HEK293T (cell line): Measurements from ENCODE around the gene SLC13A3.

Experiments used
- CTCF ChIA-PET: fragments of 350-600 bp; formaldehyde crosslinking; extraction: SDS; loops from one replicate; lab custom pipeline; 2021; ENCODE audit warnings: antibody characterized with exemption, inconsistent platforms; lab: Yijun Ruan, JAX
- POLR2A ChIA-PET: fragments of 350-600 bp; formaldehyde crosslinking; extraction: SDS; loops from one replicate; lab custom pipeline; 2020; ENCODE audit warnings: antibody characterized with exemption, inconsistent platforms; lab: Yijun Ruan, JAX
- DNase-seq: peaks from one replicate; pipeline ENCODE4 v3.0.0; 2012; ENCODE audit warnings: mixed read lengths; ENCODE audit errors: extremely low spot score
- ARNT ChIP-seq: fragments of 450-650 bp; IDR thresholded peaks from 2 replicates; pipeline ENCODE4 v1.6.1; 2017; ENCODE audit warnings: mild to moderate bottlenecking
- BHLHE40 ChIP-seq: fragments of 450-650 bp; IDR thresholded peaks from 2 replicates; pipeline ENCODE4 v1.6.1; 2016; ENCODE audit warnings: mild to moderate bottlenecking, moderate library complexity, borderline replicate concordance
- CTBP1 ChIP-seq: fragments of 450-650 bp; IDR thresholded peaks from 2 replicates; pipeline ENCODE4 v1.6.1; 2016; ENCODE audit warnings: borderline replicate concordance
- ELF4 ChIP-seq: fragments of 450-650 bp; IDR thresholded peaks from 2 replicates; pipeline ENCODE4 v1.6.1; 2017; ENCODE audit warnings: antibody characterized with exemption
- FOXA1 ChIP-seq: fragments of 450-650 bp; IDR thresholded peaks from 2 replicates; pipeline ENCODE4 v1.6.1; 2016; ENCODE audit warnings: mild to moderate bottlenecking
- FOXK2 ChIP-seq: fragments of 450-650 bp; IDR thresholded peaks from 2 replicates; pipeline ENCODE4 v1.6.1; 2016; ENCODE audit warnings: mild to moderate bottlenecking
- FOXM1 ChIP-seq: fragments of 450-650 bp; IDR thresholded peaks from 2 replicates; pipeline ENCODE4 v1.6.1; 2017; ENCODE audit warnings: mild to moderate bottlenecking, borderline replicate concordance
- HDGF ChIP-seq: fragments of 450-650 bp; IDR thresholded peaks from 2 replicates; pipeline ENCODE4 v1.6.1; 2017; ENCODE audit warnings: antibody characterized with exemption, borderline replicate concordance
- L3MBTL2 ChIP-seq: fragments of 450-650 bp; conservative IDR thresholded peaks from 2 replicates; pipeline ENCODE4 v1.6.1; 2016; ENCODE audit warnings: mild to moderate bottlenecking
- LEF1 ChIP-seq: fragments of 450-650 bp; IDR thresholded peaks from 2 replicates; pipeline ENCODE4 v1.6.1; 2017; ENCODE audit warnings: mild to moderate bottlenecking, borderline replicate concordance
- NFRKB ChIP-seq: fragments of 450-650 bp; IDR thresholded peaks from 2 replicates; pipeline ENCODE4 v1.6.1; 2016; ENCODE audit warnings: mild to moderate bottlenecking, moderate library complexity
- PKNOX1 ChIP-seq: fragments of 450-650 bp; IDR thresholded peaks from 2 replicates; pipeline ENCODE4 v1.6.1; 2016
- SP1 ChIP-seq: fragments of 450-650 bp; IDR thresholded peaks from 2 replicates; pipeline ENCODE4 v1.6.1; 2017
- SUZ12 ChIP-seq: fragments of 450-650 bp; IDR thresholded peaks from 2 replicates; pipeline ENCODE4 v1.6.1; 2016; ENCODE audit warnings: mild to moderate bottlenecking
- TARDBP ChIP-seq: fragments of 450-650 bp; IDR thresholded peaks from 2 replicates; pipeline ENCODE4 v1.6.1; 2016
- ZNF384 ChIP-seq: fragments of 450-650 bp; IDR thresholded peaks from 2 replicates; pipeline ENCODE4 v1.6.1; 2016

The SLC13A3 gene

GRCh38 chr20:46595933-46596332 lies 55.3 kb downstream of the SLC13A3 start:
- CTCF ChIA-PET: no interaction called here
- POLR2A ChIA-PET: no interaction called here
- no peak for DNase-seq
- TF ChIP-seq SUZ12: no peak
- TF ChIP-seq PKNOX1: no peak
- no peak for TF ChIP-seq HDGF
- TF ChIP-seq FOXK2: no peak
- no peak for TF ChIP-seq LEF1
- TF ChIP-seq ARNT: no peak
- no peak for TF ChIP-seq ELF4
- TF ChIP-seq SP1: no peak
- TF ChIP-seq ZNF384: no peak
- TF ChIP-seq L3MBTL2: no peak
- no peak for TF ChIP-seq FOXA1
- no peak for TF ChIP-seq TARDBP
- no peak for TF ChIP-seq BHLHE40
- TF ChIP-seq NFRKB: no peak
- TF ChIP-seq FOXM1: no peak
- no peak for TF ChIP-seq CTBP1

GRCh38 chr20:46594725-46595124 lies 56.5 kb downstream of the SLC13A3 start:
- ChIA-PET CTCF (no interaction called here), POLR2A (no interaction called here)
- no peak for TF ChIP-seq BHLHE40
- TF ChIP-seq FOXA1: no peak
- no peak for TF ChIP-seq PKNOX1
- no peak for TF ChIP-seq CTBP1
- TF ChIP-seq FOXK2: no peak
- TF ChIP-seq SUZ12: no peak
- no peak for TF ChIP-seq ELF4
- no peak for TF ChIP-seq NFRKB
- TF ChIP-seq SP1: no peak
- TF ChIP-seq ARNT: no peak
- no peak for TF ChIP-seq ZNF384
- no peak for TF ChIP-seq L3MBTL2
- TF ChIP-seq FOXM1: no peak
- TF ChIP-seq TARDBP: no peak
- TF ChIP-seq LEF1: no peak
- TF ChIP-seq HDGF: no peak
- no peak for DNase-seq

- no peak for DNase-seq
- POLR2A ChIA-PET: no interaction called here
- TF ChIP-seq NFRKB (no peak), ZNF384 (no peak), HDGF (no peak)
- CTCF ChIA-PET: no interaction called here
Measured at GRCh38 chr20:46592580-46593362, 58.5 kb downstream of the SLC13A3 start.

GRCh38 chr20:46590443-46590842 lies 60.8 kb downstream of the SLC13A3 start:
- CTCF ChIA-PET: no interaction called here
- no peak for DNase-seq
- POLR2A ChIA-PET: no interaction called here
- TF ChIP-seq PKNOX1 (no peak), ARNT (no peak), TARDBP (no peak), LEF1 (no peak), FOXK2 (no peak), HDGF (no peak), L3MBTL2 (no peak), CTBP1 (no peak), FOXM1 (no peak), SUZ12 (no peak), BHLHE40 (no peak), ZNF384 (no peak), NFRKB (no peak), SP1 (no peak), FOXA1 (no peak), ELF4 (no peak)

GRCh38 chr20:46588532-46589511 lies 62.4 kb downstream of the SLC13A3 start:
- CTCF ChIA-PET: no interaction called here
- POLR2A ChIA-PET: no interaction called here
- DNase-seq: no peak
- TF ChIP-seq ELF4: no peak
- TF ChIP-seq FOXA1: no peak
- TF ChIP-seq FOXK2: no peak
- no peak for TF ChIP-seq BHLHE40
- TF ChIP-seq TARDBP: no peak
- TF ChIP-seq L3MBTL2: no peak
- TF ChIP-seq SUZ12: no peak
- no peak for TF ChIP-seq FOXM1
- TF ChIP-seq NFRKB: no peak
- no peak for TF ChIP-seq LEF1
- TF ChIP-seq PKNOX1: no peak
- no peak for TF ChIP-seq CTBP1
- TF ChIP-seq ZNF384: no peak
- TF ChIP-seq HDGF: no peak
- TF ChIP-seq SP1: no peak
- no peak for TF ChIP-seq ARNT
